ENCODE results near the gene MEAK7. TPM values are rescaled to one million over a fixed set of nuclear protein-coding genes. Genes with fewer than 3 reads are reported as not detected.
A peak's percentile ranks its signal among the peaks of the same experiment; 100 is the strongest.
"Not testable (repeated sequence)": the region's sequence is repeated elsewhere in the genome, so short reads cannot be mapped to it uniquely, and the experiment has no call there.

Gene MEAK7
- total RNA-seq, 2 experiments from 2014 or later: 21.1 to 22.4 TPM

- ATAC-seq (no peak), DNase-seq (peak; percentile 77)
- Mint-ChIP-seq H3K9me3 (no peaks in the 10 kb centered on the region), H3K4me3 (peak overlapping the region; percentile 57), H3K36me3 (ENCODE audit: low read depth) (peaks cover 10% of the 10 kb centered on the region), H3K27me3 (no peaks in the 10 kb centered on the region), H3K4me1 (ENCODE audit: low read depth) (peaks cover 56% of the 10 kb centered on the region), H3K27ac (peak overlapping the region; percentile 89)
- TF ChIP-seq, protein P1, sequence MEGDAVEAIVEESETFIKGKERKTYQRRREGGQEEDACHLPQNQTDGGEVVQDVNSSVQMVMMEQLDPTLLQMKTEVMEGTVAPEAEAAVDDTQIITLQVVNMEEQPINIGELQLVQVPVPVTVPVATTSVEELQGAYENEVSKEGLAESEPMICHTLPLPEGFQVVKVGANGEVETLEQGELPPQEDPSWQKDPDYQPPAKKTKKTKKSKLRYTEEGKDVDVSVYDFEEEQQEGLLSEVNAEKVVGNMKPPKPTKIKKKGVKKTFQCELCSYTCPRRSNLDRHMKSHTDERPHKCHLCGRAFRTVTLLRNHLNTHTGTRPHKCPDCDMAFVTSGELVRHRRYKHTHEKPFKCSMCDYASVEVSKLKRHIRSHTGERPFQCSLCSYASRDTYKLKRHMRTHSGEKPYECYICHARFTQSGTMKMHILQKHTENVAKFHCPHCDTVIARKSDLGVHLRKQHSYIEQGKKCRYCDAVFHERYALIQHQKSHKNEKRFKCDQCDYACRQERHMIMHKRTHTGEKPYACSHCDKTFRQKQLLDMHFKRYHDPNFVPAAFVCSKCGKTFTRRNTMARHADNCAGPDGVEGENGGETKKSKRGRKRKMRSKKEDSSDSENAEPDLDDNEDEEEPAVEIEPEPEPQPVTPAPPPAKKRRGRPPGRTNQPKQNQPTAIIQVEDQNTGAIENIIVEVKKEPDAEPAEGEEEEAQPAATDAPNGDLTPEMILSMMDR (IDR thresholded peaks at IDR 0.05): no peak
- CTCF ChIA-PET: interaction anchor here (0.6 to 4.2 kb wide), 10 partner anchors 9 to 206 kb away, joined by 3 to 15 read pairs (median 4); no protein-coding TSS in a partner anchor
- POLR2A ChIA-PET: interaction anchor here (0.8 to 5.5 kb wide), 11 partner anchors 7 to 184 kb away, joined by 3 to 40 read pairs (median 7); no protein-coding TSS in a partner anchor
- intact Hi-C loops (cut with micrococcal nuclease): loop anchor here (10.0 kb wide), 1 partner anchor 205 kb away; no protein-coding TSS in a partner anchor
Observed at GRCh38 chr16:84519855-84520254, 15.4 kb upstream of the MEAK7 start.

DNA sequence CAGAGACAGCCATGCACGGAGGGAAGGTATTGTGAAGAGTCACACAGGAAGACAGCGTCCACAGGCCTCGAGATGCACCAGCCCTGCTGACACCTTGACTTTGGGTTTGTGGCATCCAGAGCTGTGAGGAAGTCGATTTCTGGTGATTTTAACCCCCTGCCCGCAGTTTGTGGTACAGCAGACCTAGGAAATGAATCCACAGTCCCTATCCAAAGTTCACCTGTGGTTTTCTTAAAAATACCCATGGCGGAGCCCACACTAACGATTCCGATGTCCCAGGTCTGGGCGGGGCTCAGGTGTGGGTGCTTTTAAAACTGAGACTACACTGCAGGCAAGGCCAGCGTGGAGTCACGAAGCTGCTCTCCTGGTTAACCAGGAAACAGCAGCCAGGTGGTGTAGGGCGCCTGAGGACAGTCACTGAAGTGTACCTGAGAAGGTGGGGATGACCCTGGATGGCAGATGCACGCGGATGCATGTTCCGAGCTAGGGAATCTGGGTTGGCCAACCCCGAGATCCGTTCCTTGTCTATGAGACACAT, 14.4 kb upstream of the MEAK7 start:
- TF ChIP-seq, protein P1 (IDR thresholded peaks at IDR 0.05): peak; percentile 30
- H3K27ac Mint-ChIP-seq: peak overlapping the region; percentile 89
- CTCF ChIA-PET: interaction anchor here (0.6 to 4.2 kb wide), 12 partner anchors 8 to 103 kb away, joined by 3 to 15 read pairs (median 4); no protein-coding TSS in a partner anchor
- ATAC-seq (peak; percentile 59), DNase-seq (peak; percentile 90)
- H3K4me3 Mint-ChIP-seq: peak overlapping the region; percentile 57
- H3K4me1 Mint-ChIP-seq (ENCODE audit: low read depth): peaks cover 64% of the 10 kb centered on the region
- peaks cover 13% of the 10 kb centered on the region for H3K36me3 Mint-ChIP-seq (ENCODE audit: low read depth)
- POLR2A ChIA-PET: interaction anchor here (0.8 to 5.5 kb wide), 13 partner anchors 8 to 95 kb away, joined by 3 to 40 read pairs (median 4); no protein-coding TSS in a partner anchor
- H3K9me3 Mint-ChIP-seq: no peaks in the 10 kb centered on the region
- intact Hi-C loops (cut with micrococcal nuclease): loop anchor here (10.0 kb wide), 1 partner anchor 206 kb away; no protein-coding TSS in a partner anchor
- H3K27me3 Mint-ChIP-seq: no peaks in the 10 kb centered on the region

DNA sequence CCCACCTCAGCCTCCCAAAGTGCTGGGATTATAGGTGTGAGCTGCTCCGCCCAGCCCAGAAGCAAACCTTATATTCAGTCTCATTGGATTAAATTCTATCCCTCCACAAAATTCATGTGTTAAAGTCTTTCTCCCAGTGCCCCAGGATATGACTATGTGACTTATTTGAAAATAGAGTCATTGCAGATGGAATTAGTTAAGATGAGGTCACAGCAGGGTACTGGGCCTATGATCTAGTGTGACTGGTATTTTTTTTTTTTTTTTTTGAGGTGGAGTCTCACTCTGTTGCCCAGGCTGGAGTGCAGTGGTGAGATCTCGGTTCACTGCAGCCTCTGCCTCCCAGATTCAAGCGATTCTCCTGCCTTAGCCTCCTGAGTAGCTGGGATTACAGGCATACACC, 13.8 kb upstream of the MEAK7 start:
- H3K4me3 Mint-ChIP-seq, H3K27me3 Mint-ChIP-seq, DNase-seq, H3K9me3 Mint-ChIP-seq, ATAC-seq: not testable (repeated sequence)
- ChIA-PET POLR2A (interaction anchor here (1.1 to 5.5 kb wide), 7 partner anchors 11 to 84 kb away, joined by 3 to 40 read pairs (median 9); no protein-coding TSS in a partner anchor), CTCF (interaction anchor here (0.8 to 4.2 kb wide), 5 partner anchors 10 to 104 kb away, joined by 3 to 15 read pairs (median 5); no protein-coding TSS in a partner anchor)
- intact Hi-C loops (cut with micrococcal nuclease): loop anchor here (10.0 kb wide), 1 partner anchor 207 kb away; no protein-coding TSS in a partner anchor
- H3K36me3 Mint-ChIP-seq (ENCODE audit: low read depth): peaks cover 15% of the 10 kb centered on the region
- H3K4me1 Mint-ChIP-seq (ENCODE audit: low read depth): peaks cover 70% of the 10 kb centered on the region
- peak overlapping the region; percentile 89 for H3K27ac Mint-ChIP-seq

DNA sequence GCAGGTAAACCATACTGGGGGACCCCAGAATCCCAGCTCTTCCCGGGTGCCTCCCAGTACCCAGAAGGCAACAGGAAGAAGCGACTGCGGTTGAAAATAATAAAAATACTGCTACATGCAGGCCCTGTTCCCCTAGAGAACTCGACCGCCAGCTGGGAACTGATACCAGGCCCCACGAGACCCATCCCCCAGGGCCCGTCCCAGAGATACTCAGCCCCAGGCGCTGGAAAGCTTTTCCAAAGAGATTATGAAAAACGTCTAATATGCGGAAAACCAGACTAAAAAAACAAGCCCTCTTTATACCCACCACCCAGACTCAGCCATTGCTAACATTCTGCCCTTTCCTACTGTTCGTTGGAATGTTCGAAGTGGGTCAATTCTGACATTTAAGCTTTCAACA, 12.9 kb upstream of the MEAK7 start:
- Mint-ChIP-seq H3K36me3 (ENCODE audit: low read depth) (peaks cover 19% of the 10 kb centered on the region), H3K4me3 (no peak overlapping the region), H3K9me3 (no peaks in the 10 kb centered on the region), H3K27me3 (no peaks in the 10 kb centered on the region), H3K4me1 (ENCODE audit: low read depth) (peaks cover 76% of the 10 kb centered on the region), H3K27ac (peak overlapping the region; percentile 25)
- TF ChIP-seq, protein P1 (IDR thresholded peaks at IDR 0.05): no peak
- ChIA-PET POLR2A (interaction anchor here (4.3 to 5.5 kb wide), 2 partner anchors 12 to 31 kb away, joined by 29 to 40 read pairs; no protein-coding TSS in a partner anchor), CTCF (interaction anchor here (1.2 to 4.2 kb wide), 3 partner anchors 9 to 105 kb away, joined by 3 to 15 read pairs (median 5); no protein-coding TSS in a partner anchor)
- intact Hi-C loops (cut with micrococcal nuclease): loop anchor here (10.0 kb wide), 1 partner anchor 207 kb away; no protein-coding TSS in a partner anchor
- no peak for ATAC-seq
- no peak for DNase-seq

DNA sequence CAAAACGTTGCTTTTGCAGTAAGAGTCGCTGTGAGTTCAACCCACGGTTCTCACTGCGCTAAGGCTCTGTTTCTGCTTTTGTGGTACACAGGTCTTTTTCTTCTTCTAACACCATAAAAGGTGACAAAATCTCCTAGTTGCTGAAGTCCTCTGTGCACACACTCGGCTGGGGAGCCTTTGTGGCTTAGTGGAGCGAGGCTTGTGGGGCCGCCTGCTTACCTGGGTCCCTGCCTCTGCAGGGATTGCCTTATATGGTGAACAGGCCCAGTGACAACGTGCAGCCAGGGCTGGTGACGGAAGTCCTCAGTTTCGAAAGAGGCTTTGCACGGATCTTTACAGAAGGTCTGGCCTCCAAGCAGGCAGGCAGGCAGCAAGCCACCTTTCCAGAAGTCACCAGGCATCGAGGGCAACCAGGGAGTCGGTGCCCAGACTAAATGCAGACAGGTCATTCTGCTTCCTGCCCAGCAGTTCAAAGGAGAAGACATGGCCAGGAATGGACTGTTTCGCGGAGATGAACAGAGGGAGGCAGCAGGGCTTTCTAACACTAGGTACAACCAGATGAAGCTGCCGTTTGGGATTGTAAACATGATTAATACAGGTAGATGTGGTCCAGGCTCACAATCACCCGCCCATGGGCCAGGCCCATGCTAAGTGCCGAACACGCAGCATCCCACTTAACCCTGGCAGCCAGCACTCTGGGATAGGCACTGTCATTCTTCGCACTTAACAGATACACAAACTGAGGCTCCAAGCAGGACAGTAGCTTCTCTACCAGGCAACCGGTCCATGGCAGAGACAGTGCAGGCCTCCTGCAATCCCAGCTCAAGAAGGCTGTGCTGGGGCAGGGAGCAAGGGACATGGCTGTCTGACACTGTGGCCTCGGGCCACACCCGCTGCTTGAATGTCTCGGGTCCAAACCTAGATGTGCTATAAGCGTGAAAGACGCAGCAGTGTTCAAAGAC, 10.7 kb upstream of the MEAK7 start:
- Mint-ChIP-seq H3K4me3 (peak overlapping the region; percentile 55), H3K4me1 (ENCODE audit: low read depth) (peaks cover 80% of the 10 kb centered on the region), H3K36me3 (ENCODE audit: low read depth) (peaks cover 21% of the 10 kb centered on the region), H3K27ac (peak overlapping the region; percentile 98), H3K27me3 (no peaks in the 10 kb centered on the region), H3K9me3 (no peaks in the 10 kb centered on the region)
- peak; percentile 81 for ATAC-seq
- TF ChIP-seq, protein P1 (IDR thresholded peaks at IDR 0.05): no peak
- intact Hi-C loops (cut with micrococcal nuclease): loop anchor here (2.0 to 10.0 kb wide), 3 partner anchors 34 to 210 kb away; no protein-coding TSS in a partner anchor
- DNase-seq: peak; percentile 95
- POLR2A ChIA-PET: interaction anchor here (0.6 to 2.8 kb wide), 14 partner anchors 9 to 708 kb away, joined by 3 to 20 read pairs (median 7); partner anchors contain the start of genes HSBP1, MBTPS1 and MEAK7
- CTCF ChIA-PET: interaction anchor here (0.6 to 11.0 kb wide), 10 partner anchors 9 to 224 kb away, joined by 3 to 145 read pairs (median 4); no protein-coding TSS in a partner anchor
